Ishikawa (cell line): ENCODE data around the gene SLC41A2.

Experiments used
- CEBPB ChIP-seq: IDR thresholded peaks from 2 replicates; pipeline ENCODE4 v1.6.1; 2012
- CREB1 ChIP-seq: IDR thresholded peaks from 2 replicates; pipeline ENCODE4 v1.6.1; 2012; ENCODE audit warnings: low read depth
- EGR1 ChIP-seq: IDR thresholded peaks from 2 replicates; pipeline ENCODE4 v1.6.1; 2012
- EP300 ChIP-seq: IDR thresholded peaks from 2 replicates; pipeline ENCODE4 v1.6.1; 2012; ENCODE audit warnings: borderline replicate concordance
- FOXM1 ChIP-seq: IDR thresholded peaks from 2 replicates; pipeline ENCODE4 v1.6.1; 2012; ENCODE audit warnings: low read depth, borderline replicate concordance
- NFIC ChIP-seq: IDR thresholded peaks from 2 replicates; pipeline ENCODE4 v1.6.1; 2012
- RAD21 ChIP-seq: IDR thresholded peaks from 2 replicates; pipeline ENCODE4 v1.6.1; 2012; ENCODE audit warnings: low read depth
- TAF1 ChIP-seq: IDR thresholded peaks from 2 replicates; pipeline ENCODE4 v1.6.1; 2012; ENCODE audit warnings: low read depth, mild to moderate bottlenecking
- TCF12 ChIP-seq: IDR thresholded peaks from 2 replicates; pipeline ENCODE4 v1.6.1; 2012; ENCODE audit warnings: low read depth
- TEAD4 ChIP-seq: IDR thresholded peaks from 2 replicates; pipeline ENCODE4 v1.6.1; 2012
- USF1 ChIP-seq: IDR thresholded peaks from 2 replicates; pipeline ENCODE4 v1.6.1; 2012
- YY1 ChIP-seq: IDR thresholded peaks from 2 replicates; pipeline ENCODE4 v1.6.1; 2012; ENCODE audit warnings: low read depth
- ZBTB7A ChIP-seq: IDR thresholded peaks from 2 replicates; pipeline ENCODE4 v1.6.1; 2012; ENCODE audit warnings: low read depth
- TF ChIP-seq, protein P1 (sequence below): IDR thresholded peaks from 2 replicates; pipeline ENCODE4 v1.6.1; 2012; ENCODE audit warnings: low read depth, mild to moderate bottlenecking
- TF ChIP-seq, protein P2 (sequence below): IDR thresholded peaks from 2 replicates; pipeline ENCODE4 v1.6.1; 2012

Gene SLC41A2

GRCh38 chr12:104994336-104994735 lies 36.2 kb upstream of the SLC41A2 start:
- no peak for TF ChIP-seq EP300
- no peak for TF ChIP-seq CEBPB
- TF ChIP-seq, protein P1, sequence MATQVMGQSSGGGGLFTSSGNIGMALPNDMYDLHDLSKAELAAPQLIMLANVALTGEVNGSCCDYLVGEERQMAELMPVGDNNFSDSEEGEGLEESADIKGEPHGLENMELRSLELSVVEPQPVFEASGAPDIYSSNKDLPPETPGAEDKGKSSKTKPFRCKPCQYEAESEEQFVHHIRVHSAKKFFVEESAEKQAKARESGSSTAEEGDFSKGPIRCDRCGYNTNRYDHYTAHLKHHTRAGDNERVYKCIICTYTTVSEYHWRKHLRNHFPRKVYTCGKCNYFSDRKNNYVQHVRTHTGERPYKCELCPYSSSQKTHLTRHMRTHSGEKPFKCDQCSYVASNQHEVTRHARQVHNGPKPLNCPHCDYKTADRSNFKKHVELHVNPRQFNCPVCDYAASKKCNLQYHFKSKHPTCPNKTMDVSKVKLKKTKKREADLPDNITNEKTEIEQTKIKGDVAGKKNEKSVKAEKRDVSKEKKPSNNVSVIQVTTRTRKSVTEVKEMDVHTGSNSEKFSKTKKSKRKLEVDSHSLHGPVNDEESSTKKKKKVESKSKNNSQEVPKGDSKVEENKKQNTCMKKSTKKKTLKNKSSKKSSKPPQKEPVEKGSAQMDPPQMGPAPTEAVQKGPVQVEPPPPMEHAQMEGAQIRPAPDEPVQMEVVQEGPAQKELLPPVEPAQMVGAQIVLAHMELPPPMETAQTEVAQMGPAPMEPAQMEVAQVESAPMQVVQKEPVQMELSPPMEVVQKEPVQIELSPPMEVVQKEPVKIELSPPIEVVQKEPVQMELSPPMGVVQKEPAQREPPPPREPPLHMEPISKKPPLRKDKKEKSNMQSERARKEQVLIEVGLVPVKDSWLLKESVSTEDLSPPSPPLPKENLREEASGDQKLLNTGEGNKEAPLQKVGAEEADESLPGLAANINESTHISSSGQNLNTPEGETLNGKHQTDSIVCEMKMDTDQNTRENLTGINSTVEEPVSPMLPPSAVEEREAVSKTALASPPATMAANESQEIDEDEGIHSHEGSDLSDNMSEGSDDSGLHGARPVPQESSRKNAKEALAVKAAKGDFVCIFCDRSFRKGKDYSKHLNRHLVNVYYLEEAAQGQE = no peak
- TF ChIP-seq RAD21 = no peak
- TF ChIP-seq ZBTB7A = no peak
- TF ChIP-seq NFIC = no peak
- TF ChIP-seq YY1 = no peak

DNA sequence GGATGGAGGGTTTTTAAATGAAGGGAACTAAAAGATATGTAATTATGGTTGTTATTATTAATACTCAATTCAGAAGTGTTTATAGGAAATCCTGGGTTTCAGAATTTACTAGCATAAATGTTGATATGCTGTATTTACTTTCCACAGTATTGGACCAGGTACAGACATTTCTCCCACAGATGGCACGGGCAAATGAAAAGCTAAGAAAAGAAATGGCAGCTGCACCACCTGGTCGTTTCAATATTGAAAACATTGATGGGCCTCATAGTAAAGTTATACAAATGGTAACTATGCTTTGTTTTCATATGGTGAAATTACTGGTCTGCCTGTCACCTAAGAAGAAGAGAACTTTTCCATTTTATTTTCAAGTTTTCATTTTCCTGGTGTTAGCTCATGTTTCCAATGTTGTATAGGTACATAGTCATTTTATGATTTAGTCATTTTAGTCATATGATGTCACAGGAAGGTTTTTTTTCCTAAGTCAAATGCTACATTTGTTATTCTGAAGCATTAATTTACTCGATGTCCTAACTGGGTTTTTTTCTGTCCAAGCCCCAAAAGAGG lies 33.6 kb upstream of the SLC41A2 start:
- TF ChIP-seq, protein P1 = no peak
- TF ChIP-seq TAF1 (no peak), EGR1 (no peak), TEAD4 (no peak), NFIC (no peak), RAD21 (no peak), TCF12 (no peak), FOXM1 (no peak), CREB1 (no peak), ZBTB7A (no peak), CEBPB (no peak), USF1 (no peak), EP300 (no peak), YY1 (no peak)
- TF ChIP-seq, protein P2, sequence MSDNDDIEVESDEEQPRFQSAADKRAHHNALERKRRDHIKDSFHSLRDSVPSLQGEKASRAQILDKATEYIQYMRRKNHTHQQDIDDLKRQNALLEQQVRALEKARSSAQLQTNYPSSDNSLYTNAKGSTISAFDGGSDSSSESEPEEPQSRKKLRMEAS = no peak

DNA sequence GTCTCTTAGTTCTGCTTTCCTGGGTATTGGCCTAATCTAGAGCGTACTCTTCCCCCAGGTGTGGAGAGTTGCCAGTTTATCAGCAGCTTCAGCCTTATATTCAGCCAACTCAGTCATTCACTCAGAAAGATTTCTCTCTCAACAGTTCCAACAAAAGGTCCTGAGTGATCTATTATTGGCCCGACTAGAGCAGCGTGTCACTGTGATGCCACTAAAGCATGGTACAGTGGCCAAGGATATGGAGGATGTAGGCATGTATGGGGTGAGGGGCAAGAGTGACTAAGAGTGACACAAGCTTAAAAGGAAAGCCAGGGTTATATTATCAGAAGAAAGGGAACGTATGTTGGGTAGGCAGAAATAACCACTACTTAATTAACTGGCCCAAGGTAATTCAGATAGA lies 32.9 kb upstream of the SLC41A2 start:
- TF ChIP-seq RAD21 = no peak
- TF ChIP-seq, protein P1 = no peak
- no peak for TF ChIP-seq ZBTB7A
- TF ChIP-seq USF1 = no peak
- no peak for TF ChIP-seq NFIC
- TF ChIP-seq YY1 = no peak
- TF ChIP-seq CEBPB = no peak
- no peak for TF ChIP-seq EGR1

GRCh38 chr12:104986022-104986941 lies 28.2 kb upstream of the SLC41A2 start, which contains the start of gene NOPCHAP1:
Gene NOPCHAP1, plus strand, starts transcription at chr12:104986316. Its CDS starts 37 bp downstream, at chr12:104986353.
- no peak for TF ChIP-seq TEAD4
- no peak for TF ChIP-seq CREB1
- TF ChIP-seq TAF1 = peak; percentile 67; the same call in 1 of the 2 replicates
- no peak for TF ChIP-seq TCF12
- TF ChIP-seq, protein P2 = peak; percentile 84
- TF ChIP-seq YY1 = peak; percentile 78
- no peak for TF ChIP-seq CEBPB
